HG02973 (cell line): Measurements from ENCODE around the gene ARID1B.

Experiments
- ATAC-seq: cut with Tn5 transposase; IDR thresholded peaks from one replicate; pipeline ENCODE4 v1.9.1; 2021; ENCODE audit warnings: moderate library complexity; ENCODE audit not compliant: unreplicated experiment

The ARID1B gene

DNA sequence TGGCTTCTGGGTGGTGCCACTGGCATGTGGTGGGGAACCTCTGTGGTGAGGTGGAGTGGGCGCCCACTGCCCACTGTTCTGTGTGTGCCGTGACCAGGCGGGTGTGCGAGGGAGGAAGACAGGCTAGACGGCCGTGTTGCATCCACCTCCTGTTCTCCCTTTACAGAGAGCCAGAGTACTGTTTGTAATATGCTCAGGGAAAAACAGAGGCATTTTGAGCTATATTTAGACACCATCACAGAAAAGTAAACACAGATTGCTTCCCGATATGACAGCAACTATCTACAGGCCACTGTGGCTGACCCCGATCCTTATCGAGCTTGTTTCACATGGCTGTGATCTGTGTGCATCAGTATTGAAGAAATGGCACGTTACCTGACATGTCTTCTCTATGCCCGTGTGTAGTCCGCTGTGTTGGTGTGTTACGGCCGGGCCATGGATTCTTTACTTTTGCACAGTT is 45.6 kb downstream of the ARID1B start:
- ATAC-seq: no peak

DNA sequence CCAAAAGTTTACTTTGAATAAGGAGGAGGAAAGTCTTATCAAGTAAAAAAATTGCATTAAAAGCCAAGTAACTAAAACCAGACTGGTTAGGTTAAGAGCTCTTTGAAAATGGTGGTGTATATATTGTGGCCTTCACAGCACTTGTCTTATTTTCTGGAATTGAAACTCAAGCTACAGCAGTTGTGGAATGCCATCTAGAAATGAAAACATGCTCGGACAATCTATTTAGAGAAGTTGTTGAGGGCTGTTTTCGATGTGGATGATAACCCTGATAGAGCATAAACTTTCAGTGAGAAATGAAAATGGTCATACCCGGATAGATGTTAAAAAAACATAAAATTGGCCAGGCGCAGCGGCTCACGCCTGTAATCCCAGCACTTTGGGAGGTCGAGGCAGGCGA is 47.0 kb downstream of the ARID1B start:
- ATAC-seq: no peak

DNA sequence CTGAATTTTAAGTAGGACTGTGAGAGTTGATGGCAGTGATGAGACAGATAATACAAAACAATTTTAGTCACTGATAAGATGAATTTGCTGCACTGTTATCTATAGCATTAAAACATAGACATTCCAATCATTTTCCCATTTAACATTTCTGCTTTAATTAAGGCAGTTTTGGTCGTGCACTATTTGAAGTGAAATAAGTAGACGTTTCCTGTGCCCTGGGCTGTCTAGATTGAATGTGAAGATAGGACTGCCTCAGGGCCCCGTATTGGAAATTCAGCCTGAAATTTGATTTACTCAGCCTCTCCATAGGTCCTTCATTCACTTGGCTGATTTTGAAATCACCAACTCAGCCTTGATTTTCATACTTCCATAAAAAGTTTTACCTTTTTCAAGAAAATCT is 48.3 kb downstream of the ARID1B start:
- ATAC-seq: no peak

DNA sequence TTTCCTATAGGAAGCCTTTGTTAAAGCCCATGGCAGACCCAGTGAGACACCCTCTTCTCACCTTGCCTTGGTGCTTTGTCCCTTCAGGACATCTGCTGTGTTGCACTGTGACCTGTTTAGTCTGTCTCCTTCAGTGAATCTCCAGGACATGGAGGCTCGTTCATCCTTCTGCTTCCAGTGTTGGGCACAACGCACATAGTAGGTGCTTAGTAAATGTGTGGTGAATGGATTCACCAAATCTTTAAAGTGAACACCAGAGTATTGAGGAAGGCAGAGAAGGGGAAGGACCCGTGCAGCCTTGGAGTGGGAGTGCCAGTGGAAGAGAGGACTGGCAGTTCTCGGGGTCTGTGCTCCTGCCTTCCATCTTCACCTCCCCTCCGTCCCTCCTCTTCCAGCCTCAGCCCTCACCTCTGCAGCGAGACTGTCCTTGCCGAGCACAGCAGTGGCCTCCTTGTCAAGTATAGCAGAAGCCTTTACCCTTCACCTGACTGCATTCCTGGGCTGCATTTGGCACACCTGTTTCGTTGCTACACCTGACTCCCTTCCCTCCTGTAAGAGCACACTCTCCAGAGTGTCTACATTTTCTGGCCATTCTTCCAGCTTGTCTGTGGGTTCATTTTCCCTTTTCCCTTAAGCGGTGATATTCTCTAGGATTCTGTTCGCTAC is 49.2 kb downstream of the ARID1B start:
- no peak for ATAC-seq

DNA sequence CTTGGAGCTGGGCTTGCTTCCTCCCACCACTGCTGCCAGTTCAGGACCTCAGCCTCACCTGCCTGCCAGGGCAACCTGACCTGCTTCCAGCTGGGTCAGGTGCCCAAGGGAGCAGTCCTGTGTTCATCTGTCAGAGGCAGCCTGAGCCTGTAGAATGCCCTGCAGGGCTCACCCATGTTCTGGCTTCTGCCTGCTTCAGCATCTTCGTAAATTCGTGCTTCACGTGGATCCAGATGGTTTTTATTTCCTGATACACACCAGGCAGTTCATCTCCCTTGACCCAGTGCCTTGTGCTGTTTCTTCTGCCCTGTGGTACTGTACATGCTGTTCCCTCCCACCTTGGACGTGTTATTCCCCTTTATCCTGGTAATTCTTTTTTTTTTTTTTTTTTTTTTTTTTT is 50.2 kb downstream of the ARID1B start:
- no peak for ATAC-seq

DNA sequence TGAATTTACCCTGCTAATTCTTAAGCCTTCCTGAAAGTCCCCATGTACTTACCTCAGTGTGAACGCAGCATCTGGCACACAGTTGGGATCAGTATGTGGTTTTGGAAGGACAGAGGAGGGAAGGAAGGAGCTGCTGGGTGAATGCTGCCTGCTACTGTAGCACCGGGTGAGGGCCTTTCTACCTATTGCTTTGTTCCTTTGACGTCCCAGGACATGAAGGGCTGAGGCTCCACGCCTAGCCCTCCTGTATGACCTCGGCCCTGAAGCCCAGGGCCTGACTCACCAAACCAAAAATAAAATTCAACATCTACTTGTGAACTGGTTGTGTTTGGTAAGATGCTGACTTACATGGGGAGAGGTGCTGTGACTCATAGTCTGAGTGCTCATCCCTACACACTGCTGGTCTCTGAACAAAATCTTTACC is 51.1 kb downstream of the ARID1B start:
- ATAC-seq: no peak

DNA sequence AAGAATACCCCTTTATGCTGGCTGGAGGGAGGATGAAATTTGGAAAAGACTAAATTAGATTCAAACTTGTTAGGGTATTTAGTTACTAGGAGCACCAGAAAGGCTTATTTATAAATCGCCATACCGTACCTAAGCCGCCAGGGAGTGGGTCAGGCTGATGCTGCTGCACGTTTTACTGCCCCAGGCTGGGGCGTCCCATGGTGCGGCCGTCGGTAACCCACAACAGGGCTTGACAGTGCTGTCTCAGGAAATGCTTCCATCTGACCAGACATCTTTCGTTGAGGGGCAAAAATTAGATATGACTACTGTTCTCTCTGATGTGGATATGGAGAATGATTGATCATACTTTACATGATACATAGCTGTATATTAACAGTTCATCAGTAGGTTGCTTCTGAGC is 52.9 kb downstream of the ARID1B start:
- no peak for ATAC-seq

DNA sequence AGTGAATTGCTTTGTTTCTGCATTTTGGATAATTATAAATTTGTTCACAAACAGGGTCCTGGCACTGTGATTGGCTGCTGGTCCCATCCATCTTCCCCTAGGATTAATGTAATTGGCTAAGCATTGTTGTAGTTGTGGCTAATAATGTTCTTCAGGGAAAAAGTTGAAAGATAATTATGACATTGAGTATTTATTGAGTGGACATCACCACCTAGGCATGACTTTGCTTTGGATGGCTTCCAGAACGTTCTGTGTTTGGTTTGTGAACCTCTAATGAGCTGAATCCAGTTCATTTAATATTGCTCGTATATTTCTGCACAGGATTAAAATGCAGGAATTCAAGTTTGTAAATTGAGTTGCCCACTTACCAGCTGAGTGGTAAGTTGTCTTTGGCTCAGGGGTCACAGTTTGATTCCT is 55.1 kb downstream of the ARID1B start:
- ATAC-seq: no peak

DNA sequence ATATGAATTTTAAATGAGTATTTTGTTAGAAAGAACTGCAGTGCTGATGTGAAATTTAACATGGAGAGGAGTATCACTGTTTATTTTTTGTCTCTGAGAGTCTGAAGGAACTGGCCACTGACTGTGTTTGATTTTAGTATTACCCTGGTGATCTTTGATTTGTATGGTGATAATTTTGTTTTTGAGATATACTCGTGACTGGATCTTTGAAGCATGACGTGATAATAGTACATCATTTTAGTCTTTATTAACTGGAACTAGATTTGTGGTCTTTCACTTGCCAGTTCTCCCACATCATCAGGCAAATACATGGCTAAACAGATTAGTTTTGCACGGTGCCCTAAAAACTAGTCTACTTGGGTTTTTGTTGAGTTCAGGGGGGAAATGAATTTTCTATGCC is 55.5 kb downstream of the ARID1B start:
- ATAC-seq: no peak

DNA sequence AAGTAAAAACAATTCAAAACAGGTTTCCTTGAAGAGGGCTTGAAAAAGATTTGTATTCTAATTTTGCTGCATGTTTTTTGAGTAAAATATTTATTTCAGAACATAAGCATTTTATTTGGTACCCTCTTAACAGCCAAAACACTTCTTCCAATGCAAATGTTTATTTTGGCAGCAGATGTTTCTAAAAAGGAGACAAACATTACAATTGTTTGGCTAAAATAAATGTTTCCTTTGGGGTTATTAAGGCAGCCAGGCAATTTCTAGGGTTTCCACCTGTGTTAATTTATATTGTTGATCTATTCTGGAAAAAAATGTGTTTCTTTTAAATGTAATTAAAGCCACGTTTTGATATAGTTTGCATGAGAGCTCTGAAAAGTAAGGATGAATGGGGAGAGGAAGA is 56.6 kb downstream of the ARID1B start:
- no peak for ATAC-seq

DNA sequence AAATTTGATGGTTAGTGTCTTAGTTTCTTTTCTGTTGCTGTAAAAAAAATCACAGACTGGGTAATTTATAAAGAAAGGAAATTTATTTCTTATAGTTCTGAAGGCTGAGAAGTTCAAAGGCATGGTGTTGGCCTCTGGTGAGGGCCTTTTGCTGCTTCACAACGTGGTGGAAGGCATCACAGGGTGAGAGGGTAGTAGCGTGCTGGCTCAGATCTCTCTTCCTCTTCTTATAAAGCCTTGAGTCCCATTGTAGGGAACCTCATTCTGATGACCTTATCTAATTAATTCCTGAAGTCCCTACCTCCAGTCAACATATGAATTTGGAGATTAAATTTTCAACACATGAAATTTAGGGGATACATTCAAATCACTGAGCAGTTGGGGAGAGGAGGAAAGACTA is 62.0 kb downstream of the ARID1B start:
- no peak for ATAC-seq

DNA sequence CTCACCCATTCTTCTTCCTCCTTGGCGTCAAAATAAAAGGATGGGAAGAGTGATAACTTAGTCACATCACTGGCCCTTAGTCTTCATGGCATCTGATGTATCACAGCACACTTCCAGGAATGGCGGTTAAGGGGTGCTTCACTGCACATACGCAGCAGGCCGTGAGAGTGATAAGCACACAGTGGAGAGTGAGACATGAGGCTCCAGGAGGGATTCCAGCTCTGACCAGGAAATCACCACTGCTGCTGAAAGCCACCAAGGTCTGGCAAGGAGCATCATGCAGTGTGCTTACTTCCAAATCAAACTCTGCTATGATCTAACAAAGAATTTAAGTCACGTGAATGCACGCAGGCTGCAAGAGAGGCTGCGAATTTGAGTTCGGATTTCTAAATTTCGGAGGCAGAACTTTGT is 62.4 kb downstream of the ARID1B start:
- no peak for ATAC-seq

DNA sequence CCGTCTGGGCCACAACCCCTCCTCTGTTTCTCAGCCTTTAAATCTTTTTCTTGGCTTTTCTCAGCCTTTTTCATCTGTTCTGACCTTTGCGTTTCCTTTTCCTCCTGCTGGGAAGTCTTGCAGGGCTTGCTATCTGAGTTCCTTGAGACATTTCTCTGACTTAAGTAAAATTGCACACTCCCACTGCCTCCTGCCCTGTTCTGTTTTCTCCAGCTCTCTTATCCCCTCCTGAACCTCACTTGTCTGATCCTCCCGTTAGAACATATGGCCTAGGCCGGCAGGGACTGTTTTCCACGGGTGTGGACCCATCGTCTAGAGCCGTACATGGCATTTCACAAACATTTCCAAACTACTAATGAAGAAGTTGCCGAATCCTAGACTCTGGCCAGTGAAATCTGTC is 63.0 kb downstream of the ARID1B start:
- no peak for ATAC-seq

DNA sequence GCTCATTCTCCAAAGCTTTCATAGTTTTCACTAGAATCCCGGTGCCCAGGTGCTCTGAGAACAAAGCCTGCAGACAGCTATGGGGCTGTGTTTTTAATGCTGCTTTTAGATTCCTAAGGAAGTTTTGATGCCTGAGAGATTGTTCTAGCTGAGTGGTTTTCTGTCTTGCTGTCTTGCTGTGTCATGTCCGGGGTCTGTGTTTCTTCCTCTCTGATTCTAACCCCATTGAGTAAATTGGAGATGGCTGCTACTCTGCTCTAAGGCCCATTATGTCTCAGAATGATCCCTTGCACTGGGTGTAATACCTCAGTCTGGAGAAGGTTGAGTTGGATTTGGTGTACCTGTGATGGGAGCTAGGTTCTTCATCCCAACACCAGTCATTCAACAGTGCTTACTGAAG is 63.4 kb downstream of the ARID1B start:
- no peak for ATAC-seq

DNA sequence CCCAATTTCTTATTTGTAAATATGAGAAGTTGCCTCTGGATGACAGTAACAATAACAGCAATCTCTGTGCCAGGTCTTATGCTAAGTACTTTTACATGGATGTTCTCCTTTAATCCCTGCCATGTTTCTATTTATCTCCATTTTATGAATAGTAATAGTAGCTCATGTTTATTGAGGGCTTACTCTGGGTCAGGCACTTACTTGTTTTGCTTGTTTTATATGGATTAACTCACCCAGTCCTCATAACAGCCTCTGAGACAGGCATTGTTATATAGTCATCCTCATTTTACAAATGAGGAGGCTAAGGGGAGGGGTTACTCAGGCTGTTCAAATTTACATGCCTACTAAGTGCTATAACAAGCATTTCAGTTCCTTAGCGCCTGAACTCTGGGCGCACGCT is 64.3 kb downstream of the ARID1B start:
- no peak for ATAC-seq

DNA sequence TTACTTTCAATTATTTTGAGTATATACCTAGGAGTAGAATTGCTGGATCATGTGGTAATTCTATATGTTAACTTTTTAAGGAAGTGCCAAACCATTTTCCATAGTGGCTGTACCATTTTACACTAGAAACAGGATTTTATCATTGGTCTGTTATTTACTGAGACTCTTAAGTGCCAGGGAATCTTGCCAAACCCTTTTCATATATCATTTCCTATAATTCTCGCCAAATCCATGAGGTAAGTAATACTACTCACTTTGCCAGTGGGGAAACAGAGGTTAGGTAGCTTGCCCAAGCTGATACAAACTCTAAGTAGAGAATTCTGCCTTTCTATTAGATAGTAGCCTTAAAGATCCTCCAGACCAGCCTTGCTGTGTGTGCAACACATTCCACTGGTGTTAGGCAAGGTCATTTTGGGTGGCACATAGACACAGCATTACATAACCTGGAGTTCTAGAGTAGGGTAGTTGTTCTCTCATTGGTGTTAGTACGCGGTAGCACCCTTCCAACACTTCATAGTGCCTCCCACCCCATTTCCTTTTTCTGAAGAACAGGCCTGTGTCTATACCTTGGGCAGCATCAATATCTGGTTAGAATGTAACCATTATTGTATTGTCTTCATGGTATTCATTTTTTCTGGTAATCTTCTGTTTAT is 65.5 kb downstream of the ARID1B start:
- ATAC-seq: no peak

DNA sequence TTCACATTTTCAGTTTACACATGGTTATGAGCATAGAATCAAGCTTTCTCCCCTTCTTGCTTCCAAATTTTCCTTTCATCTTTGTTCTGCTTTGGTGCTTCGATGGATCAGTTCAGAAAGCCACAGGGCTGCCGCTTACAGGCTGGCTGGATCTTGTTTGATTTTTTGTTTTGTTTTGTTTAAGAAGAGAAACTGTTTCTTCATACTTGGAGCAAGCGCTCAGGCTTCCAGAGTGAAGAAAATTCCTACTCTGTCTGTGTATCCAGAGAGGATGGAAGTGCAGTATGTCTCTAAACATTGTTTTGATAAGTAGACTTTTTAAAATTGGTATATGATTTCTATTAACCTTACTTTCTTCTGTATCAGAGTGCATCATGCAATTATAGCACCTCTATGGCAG is 66.9 kb downstream of the ARID1B start:
- no peak for ATAC-seq

DNA sequence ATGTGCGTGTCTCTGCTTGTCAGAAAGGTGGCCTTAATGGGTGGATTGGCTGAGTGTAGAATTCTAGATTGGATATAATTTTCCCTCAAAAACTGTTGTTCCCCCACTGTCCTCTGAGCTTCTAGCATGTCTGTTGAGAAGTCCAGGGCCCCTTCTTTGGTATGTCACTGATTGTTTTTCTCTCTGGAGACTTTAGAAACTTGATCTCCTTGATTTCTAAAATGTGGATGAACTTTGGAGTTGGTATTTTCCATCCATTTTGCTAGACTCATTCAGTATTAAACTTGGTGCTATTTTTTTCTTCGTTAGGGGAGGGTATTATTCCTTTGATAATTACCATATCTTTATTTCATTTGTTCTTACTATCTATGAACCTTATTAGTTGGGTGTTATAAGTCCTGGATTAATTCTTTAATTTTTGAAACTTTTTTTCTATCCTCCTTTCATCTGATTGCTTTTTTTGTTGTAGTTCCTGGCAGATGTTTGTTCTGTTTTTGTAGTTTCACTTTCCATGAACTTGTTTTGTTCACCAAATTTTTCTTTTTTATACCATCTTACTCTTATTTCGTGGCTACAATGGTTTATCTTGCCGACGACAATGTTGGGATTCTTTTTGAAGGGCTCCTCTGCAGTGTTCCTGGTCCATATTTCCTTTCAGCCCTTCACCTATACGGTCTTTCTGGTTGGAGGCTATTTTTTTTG is 68.4 kb downstream of the ARID1B start:
- no peak for ATAC-seq

DNA sequence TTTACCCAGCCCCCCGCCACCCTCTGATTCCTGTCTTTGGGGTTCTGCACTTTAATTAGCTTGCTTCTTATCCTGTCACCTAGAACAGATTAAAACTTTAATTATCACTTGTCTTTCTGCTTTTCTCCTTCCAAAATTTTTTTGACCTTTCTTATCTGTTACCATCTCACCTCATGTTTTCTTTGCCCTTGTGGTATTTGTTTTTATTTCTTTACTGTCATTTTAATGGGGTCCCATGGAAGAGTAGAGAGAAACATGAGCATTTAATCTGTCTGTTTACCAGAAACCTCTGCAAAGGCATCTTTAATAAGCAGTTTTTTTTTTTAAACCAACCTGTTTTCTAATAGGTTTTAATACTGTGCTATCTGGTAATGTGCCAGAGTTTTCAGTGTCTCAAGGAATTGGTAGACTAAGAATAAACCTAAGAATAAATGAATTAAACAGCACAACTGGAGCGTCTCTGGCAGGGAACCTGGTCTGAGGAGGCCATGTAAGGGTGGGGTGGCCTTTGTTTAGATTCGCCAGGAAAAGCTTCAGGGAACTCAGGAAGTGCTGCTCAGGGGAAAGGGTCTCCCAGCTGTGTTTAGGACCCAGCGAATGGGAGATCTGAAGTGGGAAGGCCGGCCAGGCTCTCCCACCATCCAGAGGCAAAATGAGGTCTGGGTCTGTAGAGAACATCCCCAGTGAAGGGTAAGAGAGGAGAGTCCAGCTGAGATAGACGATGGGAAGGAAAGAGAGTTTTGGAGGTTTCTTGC is 69.8 kb downstream of the ARID1B start:
- ATAC-seq: no peak

DNA sequence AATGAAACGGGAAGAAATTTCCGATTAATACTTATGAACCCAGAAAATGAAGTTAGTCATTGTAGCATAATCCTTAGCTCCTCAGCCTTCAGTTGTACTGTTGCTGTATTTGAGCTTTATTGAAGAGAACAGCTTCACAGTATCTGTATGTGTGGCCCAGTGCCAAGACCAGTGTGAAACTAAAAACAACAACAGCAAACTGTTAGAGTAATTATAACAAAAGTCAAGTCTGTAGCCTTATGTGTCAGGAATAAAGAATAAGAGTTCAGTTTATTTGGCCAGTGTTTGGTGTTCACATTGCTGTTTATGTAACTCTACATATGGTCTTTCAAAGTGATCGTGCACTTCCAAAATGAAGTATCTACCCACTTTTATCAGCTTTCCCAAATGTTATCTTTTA is 70.9 kb downstream of the ARID1B start:
- ATAC-seq: no peak

DNA sequence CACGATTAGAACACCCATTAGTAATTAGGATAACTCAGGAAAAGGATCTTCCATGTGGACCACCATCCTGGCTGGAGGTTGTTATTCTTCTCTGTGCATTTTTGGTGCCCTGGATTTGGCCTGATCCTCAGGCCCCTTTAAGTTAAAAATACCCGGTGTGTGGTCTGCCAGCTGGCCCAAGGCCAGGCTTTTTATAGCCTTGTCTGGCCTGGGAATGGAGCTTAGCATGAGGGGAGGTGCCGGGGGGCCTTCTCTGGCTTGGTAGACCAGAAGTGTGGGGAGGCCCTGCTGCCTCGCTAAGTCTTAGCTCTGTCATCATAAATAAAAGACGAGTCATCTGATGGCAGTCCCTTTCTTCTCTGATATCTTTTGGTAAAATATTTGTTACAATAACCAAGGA is 71.4 kb downstream of the ARID1B start:
- ATAC-seq: no peak

DNA sequence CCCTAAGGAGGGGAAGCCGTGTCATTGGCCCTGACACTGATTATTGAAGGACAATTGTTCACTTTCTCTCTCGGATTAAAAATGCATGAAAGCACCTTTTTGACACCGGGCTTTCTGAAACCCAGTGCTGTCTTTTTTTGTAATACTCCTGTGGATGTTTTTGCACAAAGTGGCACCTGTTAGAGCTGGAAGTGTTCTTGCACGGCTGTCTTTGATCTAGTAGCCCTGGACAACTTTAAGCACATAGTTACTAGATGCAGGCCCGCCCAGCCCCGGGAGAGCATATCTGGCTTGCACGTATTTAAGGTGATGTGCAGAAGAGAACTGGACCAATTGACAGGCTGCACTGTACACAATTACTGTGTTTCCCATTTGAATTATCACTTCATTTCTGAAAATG is 72.6 kb downstream of the ARID1B start:
- no peak for ATAC-seq
